HuH-7 (cell line): ENCODE measurements around the gene PRAC1.

Experiments
- DNase-seq: peaks from one replicate; pipeline ENCODE4 v3.0.0; 2011; ENCODE audit warnings: low spot score

PRAC1 gene

DNA sequence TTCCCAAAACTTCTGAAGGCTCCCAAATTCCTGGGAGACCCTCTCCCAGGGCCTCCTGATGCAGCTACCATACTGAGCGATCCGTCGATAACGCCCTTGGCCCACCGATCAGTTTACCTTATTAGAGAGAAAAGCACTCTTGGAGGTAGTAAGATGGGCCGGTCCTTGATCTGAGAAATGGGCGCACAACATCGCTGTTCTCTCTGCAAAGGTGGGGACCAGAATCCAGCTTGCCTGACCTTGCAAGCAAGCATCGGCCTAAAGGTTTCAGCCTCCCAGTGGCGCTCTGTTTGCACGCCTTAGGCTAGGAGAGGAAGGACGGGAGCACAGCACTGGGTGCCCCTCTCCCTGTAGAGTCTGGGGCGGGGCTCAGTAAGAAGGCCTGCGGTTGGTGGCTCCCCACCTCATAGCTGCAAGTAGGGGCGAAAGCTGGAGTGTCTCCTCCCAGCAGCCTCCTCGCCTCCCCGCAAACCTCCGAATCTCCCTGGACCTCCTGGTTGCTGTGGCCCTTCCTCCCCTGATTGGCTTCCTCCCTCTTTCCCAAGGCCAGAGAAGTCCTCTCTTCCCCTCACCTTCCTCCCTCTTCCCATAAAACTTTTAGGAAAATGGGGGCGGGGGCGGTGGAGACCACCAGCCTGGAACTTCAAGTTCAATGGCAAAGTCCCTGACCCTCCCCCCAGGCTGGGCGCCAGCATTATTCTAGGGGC lies at the start of gene PRAC1:
Gene PRAC1, minus strand, starts transcription at position 318 of the 707 bp plus-strand sequence. Its CDS starts 126 bp downstream, at position 192.
- DNase-seq = no peak

DNA sequence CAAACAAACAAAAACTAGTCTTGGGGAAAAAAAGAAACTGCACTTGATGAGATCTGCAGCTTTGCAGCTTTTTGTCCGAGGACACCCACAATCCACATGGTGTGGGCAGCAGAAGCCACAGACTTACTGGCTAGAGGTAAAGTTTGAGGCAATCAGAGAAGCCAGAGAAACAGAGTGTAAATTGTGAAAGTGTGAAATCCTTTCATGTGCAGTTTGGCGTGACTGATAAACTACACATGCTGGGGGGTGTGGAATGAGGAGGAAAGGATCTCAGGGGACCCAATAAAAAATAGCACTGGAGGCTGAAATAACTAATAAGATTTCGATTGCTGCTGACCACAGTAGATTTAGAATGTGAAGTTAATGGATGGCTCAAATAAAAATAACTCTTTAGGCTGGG lies 48.6 kb upstream of the PRAC1 start:
- no peak for DNase-seq

DNA sequence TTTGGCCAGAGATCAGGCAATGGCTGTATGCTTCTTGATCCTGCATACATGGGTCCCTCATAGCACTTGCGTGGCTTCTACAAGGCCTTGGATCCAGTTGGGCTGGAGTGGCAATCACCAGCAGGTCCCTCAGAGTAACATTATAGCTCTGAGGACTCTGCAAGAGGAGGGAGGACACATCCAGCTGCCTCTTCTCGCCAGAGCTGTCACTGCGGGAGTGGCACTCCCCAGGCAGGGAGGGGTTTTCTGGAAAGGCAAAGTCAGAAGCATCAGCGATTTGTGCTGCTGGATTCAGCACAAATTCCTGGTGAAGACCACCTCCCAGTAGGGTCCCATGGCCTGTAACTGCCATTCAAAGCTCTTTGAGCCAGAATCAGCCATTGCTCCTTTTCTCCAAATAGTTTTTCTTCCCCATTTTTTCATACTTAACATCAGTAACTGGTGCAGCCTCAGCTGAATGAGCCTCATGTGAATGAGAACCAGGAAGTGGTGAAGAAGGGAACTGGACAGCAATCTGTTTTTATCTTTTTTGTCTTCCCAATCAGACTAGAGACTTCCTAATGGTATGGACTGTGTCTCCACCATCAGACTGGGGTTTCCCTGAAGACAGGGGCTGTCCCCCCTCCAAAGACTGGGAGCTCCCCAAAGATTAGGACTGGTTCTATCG lies 46.8 kb upstream of the PRAC1 start:
- no peak for DNase-seq

DNA sequence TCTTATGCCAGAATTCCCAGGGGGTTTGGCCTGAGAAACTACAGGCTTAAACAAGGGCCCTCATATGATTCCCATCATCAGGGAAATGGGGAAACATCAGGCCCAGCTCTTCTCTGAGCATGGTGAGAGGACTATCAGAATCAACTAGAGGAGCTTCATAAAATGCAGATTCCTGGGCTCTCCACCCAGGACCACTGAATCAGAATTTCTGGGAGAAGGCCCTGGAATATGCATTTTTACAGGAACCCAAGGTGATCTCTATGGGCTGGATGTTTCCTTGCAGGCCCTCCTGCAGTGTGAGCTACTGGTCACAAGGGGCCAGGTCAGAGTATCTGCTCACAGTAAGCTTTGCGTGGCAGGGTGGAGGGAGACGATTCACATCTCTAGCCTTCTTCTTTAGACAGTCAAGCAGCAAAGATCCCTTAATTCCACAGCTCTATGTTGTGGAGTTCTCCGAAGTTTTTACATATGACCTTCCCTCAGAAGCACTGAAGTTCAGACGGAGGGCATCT lies 45.0 kb upstream of the PRAC1 start:
- DNase-seq = no peak

DNA sequence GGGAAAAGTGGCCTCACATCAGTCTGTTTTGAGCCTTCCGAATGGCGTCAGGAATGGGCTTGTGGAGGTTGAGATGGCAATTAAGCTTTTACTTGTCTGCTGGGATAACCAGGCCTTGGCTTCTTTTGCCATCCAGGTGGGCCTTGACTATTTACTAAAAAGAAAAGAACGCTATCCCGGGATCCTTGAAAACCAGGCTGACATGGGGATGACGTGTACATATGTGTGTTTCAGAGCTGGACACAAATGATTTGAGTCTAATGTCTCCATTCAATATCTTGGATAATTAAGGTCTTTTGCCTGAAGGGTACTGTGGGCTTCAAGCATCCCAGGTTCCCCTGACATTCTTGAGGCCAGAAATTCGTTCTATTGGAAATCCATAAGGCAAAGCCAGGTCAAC lies 38.8 kb upstream of the PRAC1 start:
- no peak for DNase-seq

DNA sequence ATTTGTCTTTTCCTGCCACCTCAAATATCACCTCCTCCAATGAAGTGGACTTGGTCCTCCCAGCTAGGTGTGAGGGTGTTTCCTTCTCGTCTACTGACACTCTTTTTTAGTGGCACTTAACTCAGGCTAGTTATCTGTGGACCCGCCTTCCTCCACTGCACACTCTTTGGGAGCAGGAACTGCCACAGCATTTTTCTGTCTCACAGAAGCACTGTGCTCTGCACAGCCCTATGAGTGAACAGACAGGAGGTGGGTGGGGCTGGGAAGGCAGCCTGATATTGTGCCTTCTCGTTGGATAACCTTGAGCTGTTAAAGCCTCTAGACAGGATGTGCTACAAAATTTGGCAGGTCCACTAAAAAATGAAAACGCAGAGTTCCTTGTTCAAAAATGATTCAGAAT lies 38.1 kb upstream of the PRAC1 start:
- DNase-seq = no peak

DNA sequence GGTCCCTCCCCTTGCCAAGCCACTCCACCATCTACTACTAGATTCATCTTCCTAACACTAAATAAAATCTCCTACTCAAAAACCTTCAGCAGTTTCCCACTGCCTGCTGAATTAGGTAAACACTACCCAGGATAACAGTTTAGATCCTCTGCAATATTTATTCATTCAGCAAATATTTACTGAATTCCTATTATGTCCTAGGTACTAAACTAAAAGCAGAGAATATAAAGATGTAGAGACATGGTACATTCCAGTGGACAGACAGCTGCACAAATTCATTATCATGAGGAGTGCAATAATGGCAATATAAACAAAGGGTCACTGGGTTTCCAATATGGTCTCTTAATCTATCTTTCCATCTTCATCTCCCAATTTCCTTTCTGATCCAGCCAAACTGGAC lies 37.0 kb upstream of the PRAC1 start:
- no peak for DNase-seq

DNA sequence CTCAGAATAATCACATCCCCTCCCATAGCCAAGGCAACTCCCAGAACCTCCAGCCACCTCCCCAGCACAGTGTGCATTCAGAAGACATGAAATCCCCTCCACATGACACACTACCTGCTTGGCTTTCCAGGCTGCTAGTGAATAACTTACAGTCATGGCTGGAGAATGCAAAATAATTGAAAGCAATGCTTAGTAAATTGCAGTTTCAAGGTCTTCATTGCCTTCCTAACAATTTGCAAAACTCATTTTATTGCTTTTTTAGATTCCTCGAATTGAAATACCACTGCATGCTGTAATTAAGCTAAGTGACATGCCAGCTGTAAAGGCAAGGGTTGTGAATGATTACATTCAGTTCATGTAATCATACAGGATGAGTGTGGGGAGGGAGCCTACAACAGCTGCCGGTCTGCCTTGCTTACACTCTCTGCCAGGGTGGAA lies 35.2 kb upstream of the PRAC1 start:
- DNase-seq = no peak

DNA sequence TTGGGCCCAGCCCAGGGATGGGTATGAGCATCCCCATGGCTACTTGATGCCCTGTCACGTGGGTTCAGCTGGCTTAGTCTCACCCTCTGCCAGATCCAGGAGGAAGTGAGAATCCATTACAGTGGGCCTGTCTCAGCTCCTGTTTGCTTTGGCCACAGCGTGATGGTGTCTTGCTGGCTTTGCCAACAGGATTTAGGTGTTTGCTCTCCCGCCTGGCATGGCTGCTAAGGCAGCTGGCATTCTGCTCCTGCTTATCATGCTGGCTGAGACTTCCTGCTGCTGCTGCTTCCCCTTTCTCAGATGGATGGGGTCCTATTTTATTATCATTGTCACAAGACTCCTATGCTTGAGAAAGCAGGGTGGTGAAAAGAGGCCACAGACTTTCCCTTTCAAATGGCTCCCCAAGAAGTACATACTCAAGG lies 34.5 kb upstream of the PRAC1 start:
- DNase-seq = no peak

DNA sequence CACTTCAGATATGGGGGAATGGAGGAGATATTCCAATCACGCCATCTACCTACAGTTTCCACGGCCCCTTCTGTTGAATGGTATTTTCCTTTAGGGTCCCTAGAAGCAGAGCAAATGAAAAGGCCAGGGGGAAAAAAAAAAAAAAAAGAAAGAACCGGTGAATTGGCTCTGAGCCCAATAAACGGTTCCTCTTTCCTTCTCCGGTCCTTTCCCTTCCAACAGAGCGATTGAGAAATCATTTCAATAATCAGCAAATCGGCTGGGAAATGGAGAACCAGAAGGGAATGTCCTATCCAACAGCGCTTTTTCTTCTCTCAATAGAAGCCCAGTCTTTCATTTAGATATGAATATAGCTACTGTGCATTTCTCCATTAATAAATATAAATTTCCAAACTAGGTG lies 33.0 kb upstream of the PRAC1 start:
- DNase-seq = no peak

DNA sequence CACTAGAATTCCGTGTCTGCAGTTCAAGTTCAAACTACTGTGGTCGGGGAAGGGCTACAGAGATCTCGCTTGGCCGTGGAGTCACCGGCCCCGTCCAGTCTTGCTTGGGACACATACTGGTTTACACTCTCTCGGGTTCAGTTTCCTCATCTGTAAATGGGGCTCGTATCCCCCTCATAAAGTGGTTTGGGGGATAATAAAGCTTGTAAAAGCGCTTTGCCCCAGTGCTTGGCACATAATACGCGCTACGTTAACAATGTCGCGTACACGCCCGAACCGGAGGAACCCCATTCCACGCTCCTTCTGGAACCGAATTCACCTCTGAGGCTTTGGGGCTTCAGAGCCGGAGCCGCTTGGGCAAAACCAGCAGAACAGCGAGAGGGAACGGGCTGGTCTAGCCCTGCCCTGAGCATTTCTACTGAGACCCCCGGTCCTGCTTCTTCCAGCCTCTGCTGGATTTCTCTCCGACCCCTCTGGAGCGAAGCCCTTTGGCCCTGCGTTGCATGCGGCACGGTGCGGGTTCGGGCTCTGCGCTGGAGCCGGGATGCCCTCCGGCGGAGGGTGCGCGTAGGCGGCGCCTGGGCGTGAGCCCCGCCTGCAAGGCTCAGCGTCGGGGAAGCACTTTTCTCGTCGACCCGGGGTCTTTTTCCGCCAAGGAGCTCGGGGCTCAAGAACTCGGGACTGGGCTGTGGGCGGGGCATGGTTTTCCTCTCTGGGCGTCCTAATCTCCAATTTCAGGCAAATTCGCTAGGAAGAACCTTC lies 32.4 kb upstream of the PRAC1 start:
- DNase-seq = no peak

DNA sequence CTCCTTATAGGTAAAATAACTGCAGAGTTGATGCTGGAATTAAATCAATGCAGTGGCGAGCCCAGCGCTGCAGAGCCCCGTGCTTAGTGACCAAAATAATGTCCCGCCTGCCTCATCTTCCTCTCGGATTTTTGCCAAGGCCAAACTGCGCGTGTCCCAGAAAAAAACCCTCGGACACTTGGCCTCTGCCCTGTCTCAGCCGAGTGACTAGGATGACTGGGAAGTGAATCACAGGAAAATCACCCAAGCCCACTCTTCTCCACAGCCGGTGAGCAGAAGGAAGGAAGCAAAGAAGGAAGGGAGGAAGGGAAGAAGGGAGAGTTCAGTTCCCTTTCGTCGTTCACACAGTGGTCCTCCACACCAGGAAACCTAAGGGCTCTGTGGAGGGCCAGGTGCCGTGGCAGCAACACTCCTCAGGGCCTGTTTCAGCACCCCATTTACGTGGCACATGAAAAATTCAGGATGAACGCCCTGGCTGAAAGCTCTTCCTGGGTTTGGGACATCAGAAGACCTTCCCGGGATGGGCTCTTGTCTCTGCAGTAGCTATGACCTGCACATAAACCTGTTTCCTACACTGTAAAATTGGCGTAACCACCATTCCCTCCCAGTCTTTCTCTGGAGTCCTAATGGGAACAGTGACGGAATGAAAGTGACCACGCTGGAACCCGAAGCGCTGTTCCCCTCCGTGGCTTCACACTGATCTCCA lies 31.6 kb upstream of the PRAC1 start:
- DNase-seq = no peak

DNA sequence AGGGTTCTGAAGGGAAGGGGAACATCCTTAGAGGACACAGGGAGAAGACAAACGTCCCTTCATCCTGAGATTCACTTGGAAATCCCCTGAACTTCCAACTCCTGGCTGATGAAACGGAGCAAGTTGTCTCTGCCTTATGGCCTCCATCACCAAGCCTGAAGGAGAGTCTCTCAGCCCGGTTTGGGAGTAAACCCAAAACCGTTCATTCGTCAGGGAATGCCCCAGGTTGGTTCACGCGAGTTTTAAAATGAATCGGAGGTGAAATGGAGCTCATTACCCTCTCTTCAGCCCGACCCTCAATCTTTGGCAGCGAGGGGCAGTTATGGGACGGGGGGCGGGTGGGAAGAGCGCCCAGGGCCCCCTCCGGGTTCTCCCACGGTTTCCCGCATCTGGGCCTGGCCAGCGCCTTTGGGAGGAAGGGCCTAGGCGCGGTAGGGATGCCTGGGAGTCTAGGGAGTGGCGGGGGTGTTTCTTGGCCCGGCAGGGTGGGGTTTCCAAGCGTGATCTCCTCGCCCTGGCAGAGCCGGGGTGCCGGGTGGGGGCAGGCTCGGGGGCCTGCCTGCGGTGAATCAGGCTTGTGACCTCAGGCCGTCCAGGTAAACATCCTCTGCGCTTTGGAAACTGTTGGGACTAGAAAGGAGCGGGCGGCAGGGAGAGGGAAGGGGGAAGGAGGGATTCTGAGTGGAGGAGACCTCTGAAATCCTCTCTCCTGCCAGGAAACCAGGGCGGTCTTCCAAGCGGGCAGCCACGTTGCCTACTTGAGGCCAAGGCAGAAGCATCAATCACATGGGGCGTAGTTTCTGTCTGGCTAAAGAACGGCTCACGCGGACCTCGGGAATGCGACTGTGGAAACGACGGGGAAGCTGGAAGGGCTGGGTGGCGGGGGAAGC lies 30.3 kb upstream of the PRAC1 start:
- DNase-seq = no peak

DNA sequence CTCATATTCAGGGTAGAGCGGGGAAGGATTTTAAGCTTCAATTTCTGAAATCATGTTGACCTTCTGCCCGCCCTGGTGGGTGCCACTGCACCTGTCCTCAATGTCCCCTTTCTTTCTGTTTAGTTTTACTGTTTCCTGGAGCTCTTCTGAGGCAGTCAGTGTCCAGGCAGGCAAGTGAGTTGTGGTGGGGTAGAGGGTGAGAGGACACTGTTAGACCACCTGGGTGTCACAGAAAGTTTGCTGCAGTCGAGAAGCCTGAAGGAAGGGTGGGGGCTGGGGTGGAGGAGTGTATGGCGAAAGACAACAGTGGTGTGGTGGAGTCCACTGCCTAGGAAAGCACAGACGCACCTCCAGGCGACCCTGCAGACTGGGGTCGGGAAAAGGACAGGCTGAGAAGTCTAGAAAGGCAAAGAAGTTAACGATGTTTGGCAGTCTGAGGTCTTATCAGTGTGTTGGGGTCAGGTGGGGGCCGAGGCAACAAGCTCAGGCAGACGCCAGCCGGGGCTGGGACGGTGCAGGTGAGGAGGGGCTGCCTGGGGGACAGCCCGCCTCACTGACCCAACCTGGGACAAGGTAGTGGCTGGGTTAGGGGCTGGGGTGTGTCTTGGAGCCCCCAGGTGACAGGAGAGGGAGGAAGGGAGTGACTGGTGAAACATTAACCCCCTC lies 29.5 kb upstream of the PRAC1 start:
- no peak for DNase-seq

DNA sequence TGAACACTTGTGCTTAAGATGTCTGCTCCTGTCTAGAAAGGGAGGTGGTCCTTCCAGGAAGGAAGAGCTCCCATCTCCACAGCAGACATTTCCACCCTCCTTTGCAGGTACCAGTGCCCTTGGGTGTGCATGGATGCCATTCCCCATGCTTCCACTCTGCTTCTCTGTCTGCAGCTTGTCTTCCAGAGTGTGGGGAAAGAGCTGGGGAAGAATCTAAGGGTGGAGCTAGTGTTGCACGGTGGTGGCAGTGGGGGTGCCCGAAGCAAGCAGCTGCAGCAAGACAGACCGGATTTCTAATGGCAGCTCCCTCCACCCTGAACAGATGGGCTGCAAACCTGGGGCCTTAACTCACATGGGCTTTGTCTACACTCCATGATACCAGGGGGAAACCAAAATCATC lies 28.9 kb upstream of the PRAC1 start:
- DNase-seq = no peak

DNA sequence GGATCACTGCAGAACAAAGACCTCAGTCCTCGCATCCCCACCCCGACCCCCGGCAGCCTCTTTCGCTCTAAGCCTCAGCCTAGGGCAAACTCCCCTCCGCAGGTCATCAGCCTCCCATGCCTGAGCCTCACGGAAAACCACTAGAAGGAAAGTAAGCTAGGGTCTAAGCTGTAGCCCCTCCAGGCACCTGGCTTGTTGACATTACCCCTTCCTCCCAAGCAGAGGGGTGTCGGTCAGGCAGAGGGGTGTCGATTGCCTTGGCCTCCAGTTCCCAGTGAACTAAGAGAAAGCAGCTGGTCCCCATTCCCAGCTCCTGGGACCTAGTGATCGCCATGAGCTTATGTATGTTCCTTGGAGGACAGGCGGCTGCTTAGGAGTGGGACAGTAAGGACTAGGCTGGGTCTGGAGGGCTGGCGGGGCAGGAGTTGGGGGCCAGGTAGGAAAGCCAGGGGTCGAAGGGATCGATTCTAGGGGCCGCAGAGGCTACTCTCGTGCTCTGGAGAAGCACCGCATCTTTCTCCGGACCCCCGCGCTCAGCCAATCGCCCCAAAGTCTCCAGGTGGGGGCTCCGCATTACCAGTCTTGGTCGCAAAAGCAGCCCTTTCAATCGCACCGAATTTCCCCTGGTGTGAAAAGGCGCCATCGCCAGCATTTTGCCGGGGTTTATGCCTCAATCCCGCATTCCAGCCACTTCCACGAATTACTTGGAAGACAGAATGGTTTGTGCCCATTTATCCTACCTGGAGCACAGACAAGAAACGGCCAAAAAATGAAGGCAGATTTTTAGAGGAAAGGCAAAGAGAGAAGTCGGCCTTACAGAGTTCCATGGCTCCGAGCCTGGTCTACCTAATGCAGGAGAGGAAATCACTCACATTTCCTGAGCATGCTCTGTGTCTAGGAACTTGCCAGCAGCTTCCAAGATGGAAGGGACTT lies 27.6 kb upstream of the PRAC1 start:
- no peak for DNase-seq

DNA sequence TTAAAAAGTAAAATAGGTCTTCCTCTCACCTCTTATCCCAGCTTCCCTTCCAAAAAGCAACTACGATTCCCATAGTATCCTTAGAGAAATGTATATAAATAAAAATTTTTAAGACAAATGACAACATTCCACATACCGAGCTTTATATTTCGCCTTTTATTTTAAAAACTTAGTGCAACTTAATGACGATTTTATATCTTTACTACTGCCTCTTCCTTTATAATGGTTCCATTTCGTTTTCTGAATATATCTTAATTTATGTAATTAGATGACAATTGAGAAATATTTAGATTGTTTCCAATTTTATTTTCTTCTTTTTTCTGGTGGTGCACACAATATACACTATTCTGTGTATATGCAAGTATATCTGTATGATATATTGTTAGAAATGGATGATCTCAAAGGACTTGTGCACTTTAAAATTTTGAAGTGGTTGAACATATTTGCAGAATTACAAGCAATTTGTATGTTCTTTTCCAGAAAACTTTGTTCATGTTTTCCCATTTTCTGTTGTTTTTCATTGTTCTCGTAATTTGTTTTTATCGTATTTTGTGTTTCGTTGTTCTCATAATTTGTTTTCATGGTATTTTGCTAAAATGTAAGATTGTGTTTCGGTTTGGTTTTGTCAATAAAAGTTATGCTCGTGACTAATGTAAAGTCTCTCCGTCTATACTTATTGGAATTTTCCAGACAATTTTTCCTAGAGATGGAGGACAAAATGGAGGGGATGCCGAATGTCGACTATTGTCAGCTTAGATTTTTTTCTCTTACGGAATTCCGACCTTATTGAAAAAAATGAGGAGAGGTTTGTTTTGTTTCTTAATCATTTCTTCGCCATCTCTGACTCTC lies 26.6 kb upstream of the PRAC1 start:
- no peak for DNase-seq
